Kidney (tissue), 14 donors: ENCODE data around the gene KLHL22. TPM values are rescaled to one million over a fixed set of nuclear protein-coding genes. Genes with fewer than 3 reads are reported as not detected.

Experiments
- DNase-seq, 5 donors: peaks; one replicate each; pipeline ENCODE4 v3.0.0-alpha.2; 2013 to 2020
- FAIRE-seq: peaks from 2 replicates; lab custom pipeline; 2012; peaks lifted over from hg19 to GRCh38; lab: Jason Lieb, UNC
- H3K27ac ChIP-seq, 2 donors: one replicate each; pipeline ENCODE4 v1.7.0; 2013; ENCODE audit warnings: low read depth in 2 of 2, low read length in 2 of 2, inconsistent platforms in 1 of 2
- H3K27me3 ChIP-seq: one replicate; pipeline ENCODE4 v1.7.1; 2013; ENCODE audit warnings: low read length, inconsistent platforms; ENCODE audit not compliant: control insufficient read depth, insufficient read depth
- H3K36me3 ChIP-seq, 3 donors: one replicate each; pipeline versions ENCODE4 v1.7.0 to v1.7.1; 2013; ENCODE audit warnings: low read length in 3 of 3, control low read depth in 1 of 3, inconsistent platforms in 1 of 3; ENCODE audit not compliant: insufficient read depth in 3 of 3, control insufficient read depth in 2 of 3
- H3K4me1 ChIP-seq, 3 donors: one replicate each; pipeline versions ENCODE4 v1.7.0 to v1.7.1; 2013; ENCODE audit warnings: low read length in 3 of 3, inconsistent platforms in 1 of 3, low read depth in 1 of 3; ENCODE audit not compliant: control insufficient read depth in 2 of 3, insufficient read depth in 2 of 3
- H3K4me3 ChIP-seq, 3 donors: one replicate each; pipeline versions ENCODE4 v1.7.0 to v1.8.1; 2013; ENCODE audit warnings: low read length in 3 of 3, control low read depth in 1 of 3, inconsistent platforms in 1 of 3
- H3K9ac ChIP-seq, 3 donors: one replicate each; pipeline versions ENCODE4 v1.7.0 to v1.7.1; 2013; ENCODE audit warnings: low read length in 3 of 3, control low read depth in 1 of 3, inconsistent platforms in 1 of 3
- H3K9me3 ChIP-seq, 3 donors: one replicate each; pipeline versions ENCODE4 v1.7.0 to v1.7.1; 2013; ENCODE audit warnings: low read length in 3 of 3, control low read depth in 1 of 3, inconsistent platforms in 1 of 3; ENCODE audit not compliant: control insufficient read depth in 2 of 3, insufficient read depth in 1 of 3
- CTCF ChIP-seq: IDR thresholded peaks from 3 replicates; pipeline ENCODE4 v1.5.1; 2012; ENCODE audit warnings: mild to moderate bottlenecking, moderate library complexity, borderline replicate concordance; ENCODE audit not compliant: insufficient read depth; ENCODE audit errors: extremely low read depth
- intact Hi-C: fragments of 100-400 bp; cut with DNase I; formaldehyde crosslinking; loops from one replicate; pipeline ENCODE4 v1.11.1; 2022
- polyA plus RNA-seq: library from polyadenylated mRNA; stranded (reverse); fragments of 350-450 nt; fragmentation: Illumina TruSeq; extraction: RNeasy Lipid Tissue Mini Kit (QIAGEN cat#74804); gene quantifications from one replicate; pipeline ENCODE4 v1.2.3, GENCODE V29; 2014; ENCODE audit warnings: low read depth, low replicate concordance; ENCODE audit not compliant: insufficient read depth
- total RNA-seq: library from RNA; stranded (reverse); fragmentation: NEBNext Ultra II Directional; extraction: Animal tissue kit (Norgen Biotek cat#: 25700); gene quantifications from one replicate; pipeline ENCODE4 v1.2.1, GENCODE V29; 2021
- donor health status: control.
- donor health status: control.
- donor health status: control.
- donor health status: control.
- donor health status: control.
- donor health status: DM: yes; HTN: yes; CAD: no.
- donor health status: Normal renal cell carcinoma (clear cell type).

KLHL22 gene
- total and polyA plus RNA-seq, 2 donors from 2014 or later = 22.4 to 24.3 TPM

- Histone ChIP-seq H3K9me3 (no peaks in the 10 kb centered on the region), H3K4me3 (no peak overlapping the region), H3K9ac (no peak overlapping the region), H3K27ac (no peak overlapping the region), H3K27me3 (no peaks in the 10 kb centered on the region), H3K36me3 (peaks cover 0 to under 1% (median 0%) of the 10 kb centered on the region in 3 donors), H3K4me1 (peaks cover 0 to 23% (median 4%) of the 10 kb centered on the region in 3 donors)
- intact Hi-C loops = no loop called here
- DNase-seq (peak in 1 of 5 donors; percentile 43), FAIRE-seq (no peak)
- TF ChIP-seq CTCF = no peak
These were observed 56.1 kb downstream of the KLHL22 start for GRCh38 chr22:20439556-20439927.

GRCh38 chr22:20438678-20439492 lies 56.7 kb downstream of the KLHL22 start:
- Histone ChIP-seq H3K4me1 (peaks cover 0 to 23% (median 4%) of the 10 kb centered on the region in 3 donors), H3K4me3 (peak overlapping the region in 2 of 3 donors; percentile 37 to 59), H3K27me3 (no peaks in the 10 kb centered on the region), H3K9ac (peak overlapping the region in 1 of 3 donors; percentile 67), H3K36me3 (no peaks in the 10 kb centered on the region), H3K9me3 (no peaks in the 10 kb centered on the region), H3K27ac (no peak overlapping the region)
- FAIRE-seq = no peak
- TF ChIP-seq CTCF = no peak
- peak in 1 of 5 donors; percentile 78 for DNase-seq
- intact Hi-C loops = no loop called here

GRCh38 chr22:20438427-20438677 lies 57.2 kb downstream of the KLHL22 start:
- no peak for FAIRE-seq
- Histone ChIP-seq H3K27me3 (no peaks in the 10 kb centered on the region), H3K27ac (peak overlapping the region; percentile 41 to 63)

More at GRCh38 chr22:20438427-20438677, 57.2 kb downstream of the KLHL22 start:
- no peak for DNase-seq
- intact Hi-C loops = no loop called here
- Histone ChIP-seq H3K9ac (peak overlapping the region in 2 of 3 donors; percentile 22 to 67), H3K4me3 (peak overlapping the region; percentile 12 to 59 (median 37)), H3K9me3 (no peaks in the 10 kb centered on the region), H3K36me3 (no peaks in the 10 kb centered on the region), H3K4me1 (peaks cover 0 to 23% (median 4%) of the 10 kb centered on the region in 3 donors)
- TF ChIP-seq CTCF = no peak
